Parathyroid adenoma (tissue), 2 donors: ENCODE results near the gene PRPF18.

Experiments used
- H2AFZ ChIP-seq: fragments of 300-600 bp; sonication (generic); one replicate; pipeline ENCODE4 v1.7.0; 2017; ENCODE audit warnings: antibody characterized with exemption, mild to moderate bottlenecking
- H3K27ac ChIP-seq: fragments of 300-600 bp; sonication (generic); one replicate; pipeline ENCODE4 v1.7.0; 2017
- H3K27me3 ChIP-seq: fragments of 300-600 bp; sonication (generic); one replicate; pipeline ENCODE4 v1.7.0; 2017; ENCODE audit warnings: low read length; ENCODE audit not compliant: control insufficient read depth, insufficient read depth
- H3K36me3 ChIP-seq: fragments of 300-600 bp; sonication (generic); one replicate; pipeline ENCODE4 v1.7.0; 2017; ENCODE audit warnings: low read length; ENCODE audit not compliant: control insufficient read depth, insufficient read depth
- H3K4me1 ChIP-seq: fragments of 300-600 bp; sonication (generic); one replicate; pipeline ENCODE4 v1.7.0; 2017; ENCODE audit warnings: control low read depth
- H3K4me2 ChIP-seq: fragments of 300-600 bp; sonication (generic); one replicate; pipeline ENCODE4 v1.7.0; 2017; ENCODE audit warnings: low read length
- H3K4me3 ChIP-seq: fragments of 300-600 bp; sonication (generic); one replicate; pipeline ENCODE4 v1.7.0; 2017; ENCODE audit warnings: low read depth, low read length
- H3K79me2 ChIP-seq: fragments of 300-600 bp; sonication (generic); one replicate; pipeline ENCODE4 v1.7.0; 2017; ENCODE audit warnings: control low read depth
- H3K9ac ChIP-seq: fragments of 300-600 bp; sonication (generic); one replicate; pipeline ENCODE4 v1.7.0; 2017; ENCODE audit warnings: mild to moderate bottlenecking
- H3K9me3 ChIP-seq: fragments of 300-600 bp; sonication (generic); one replicate; pipeline ENCODE4 v1.7.0; 2017; ENCODE audit warnings: low read length; ENCODE audit not compliant: control insufficient read depth
- CTCF ChIP-seq: fragments of 300-600 bp; sonication (generic); IDR thresholded peaks from one replicate; pipeline ENCODE4 v1.7.0; 2017; ENCODE audit warnings: antibody characterized with exemption, mild to moderate bottlenecking
- donor health status: primary hyperparathyroidism.

Gene PRPF18

GRCh38 chr10:13674645-13675588 is 88.2 kb downstream of the PRPF18 start:
- no peak overlapping the region for H2AFZ ChIP-seq
- no peaks in the 10 kb centered on the region for H3K4me1 ChIP-seq
- H3K27ac ChIP-seq: no peak overlapping the region
- no peak overlapping the region for H3K4me3 ChIP-seq
- no peaks in the 10 kb centered on the region for H3K27me3 ChIP-seq
- no peak overlapping the region for H3K9ac ChIP-seq
- no peak overlapping the region for H3K4me2 ChIP-seq
- no peaks in the 10 kb centered on the region for H3K79me2 ChIP-seq
- H3K9me3 ChIP-seq: no peaks in the 10 kb centered on the region
- H3K36me3 ChIP-seq: no peaks in the 10 kb centered on the region
- no peak for TF ChIP-seq CTCF

- Histone ChIP-seq H3K9me3 (no peaks in the 10 kb centered on the region), H2AFZ (no peak overlapping the region), H3K4me1 (no peaks in the 10 kb centered on the region), H3K4me2 (no peak overlapping the region), H3K27ac (no peak overlapping the region), H3K4me3 (no peak overlapping the region), H3K9ac (no peak overlapping the region), H3K36me3 (no peaks in the 10 kb centered on the region), H3K79me2 (no peaks in the 10 kb centered on the region), H3K27me3 (no peaks in the 10 kb centered on the region)
- no peak for TF ChIP-seq CTCF
Observed at GRCh38 chr10:13678101-13678843, 91.5 kb downstream of the PRPF18 start.
